Hematopoietic multipotent progenitor cell treated with erythropoietin and hydrocortisone succinate and interleukin-3 and kit ligand, for 6 days (in vitro differentiated cells): ENCODE data around the gene GLTPD2.
"Not testable (repeated sequence)": the region's sequence is repeated elsewhere in the genome, so short reads cannot be mapped to it uniquely, and the experiment has no call there.

Experiments
- DNase-seq: peaks from one replicate; pipeline ENCODE4 v3.0.0-alpha.2; 2015

GLTPD2 gene

GRCh38 chr17:4811471-4811870, 22.7 kb downstream of the GLTPD2 start:
- DNase-seq, result no peak

GRCh38 chr17:4812690-4813089, 23.9 kb downstream of the GLTPD2 start:
- DNase-seq, result no peak

- DNase-seq, result peak; percentile 47
Measured at GRCh38 chr17:4815043-4815675, 26.4 kb downstream of the GLTPD2 start.

- no peak for DNase-seq
Measured at GRCh38 chr17:4816826-4817225, 28.1 kb downstream of the GLTPD2 start.

- DNase-seq, result no peak
Measured at GRCh38 chr17:4818276-4818675, 29.5 kb downstream of the GLTPD2 start.

- DNase-seq, result no peak
Measured at GRCh38 chr17:4822835-4823234, 34.1 kb downstream of the GLTPD2 start.

GRCh38 chr17:4823373-4824089, 34.8 kb downstream of the GLTPD2 start:
- no peak for DNase-seq

- no peak for DNase-seq
Measured at GRCh38 chr17:4827399-4827798, 38.6 kb downstream of the GLTPD2 start.

- DNase-seq, result not testable (repeated sequence)
Measured at GRCh38 chr17:4832829-4833177, 44.0 kb downstream of the GLTPD2 start.

- DNase-seq, result peak; percentile 96
Measured at GRCh38 chr17:4833178-4833940, 44.6 kb downstream of the GLTPD2 start, which contains the start of gene MINK1. TSS of gene MINK1 (plus strand) at chr17:4833340. CDS start at chr17:4833584, 244 bp downstream.

GRCh38 chr17:4833941-4834680, 45.3 kb downstream of the GLTPD2 start:
- DNase-seq, result peak; percentile 41

- no peak for DNase-seq
Measured at GRCh38 chr17:4834681-4835020, 45.9 kb downstream of the GLTPD2 start.

GRCh38 chr17:4836221-4836620, 47.5 kb downstream of the GLTPD2 start:
- DNase-seq, result peak; percentile 28

- DNase-seq, result no peak
Measured at GRCh38 chr17:4837471-4838308, 48.9 kb downstream of the GLTPD2 start.

- DNase-seq, result peak; percentile 85
Measured at GRCh38 chr17:4838309-4838785, 49.6 kb downstream of the GLTPD2 start.

- no peak for DNase-seq
Measured at GRCh38 chr17:4839221-4839620, 50.5 kb downstream of the GLTPD2 start.
